Fibroblast of lung (primary cell): ENCODE measurements around the gene GBP6. TPM values are rescaled to one million over a fixed set of nuclear protein-coding genes. Genes with fewer than 3 reads are reported as not detected.
"Not testable (repeated sequence)": the region's sequence is repeated elsewhere in the genome, so short reads cannot be mapped to it uniquely, and the experiment has no call there.

Source experiments
- DNase-seq, 2 donors: peaks; one replicate each; pipeline versions ENCODE4 v3.0.0 to v3.0.0-alpha.2; 2010; ENCODE audit warnings: low read depth in 2 of 2
- H2AFZ ChIP-seq: 2 replicates; pipeline ENCODE4 v1.5.1; 2012; ENCODE audit warnings: low read length, control low read depth, inconsistent platforms
- H3K27ac ChIP-seq: 2 replicates; pipeline ENCODE4 v1.5.1; 2011; ENCODE audit warnings: low read length, control low read depth; ENCODE audit not compliant: insufficient read depth
- H3K27me3 ChIP-seq: 2 replicates; pipeline ENCODE4 v1.5.1; 2011; ENCODE audit warnings: mild to moderate bottlenecking, low read length; ENCODE audit not compliant: control insufficient read depth, insufficient read depth
- H3K36me3 ChIP-seq: 2 replicates; pipeline ENCODE4 v1.5.1; 2011; ENCODE audit warnings: low read length; ENCODE audit not compliant: control insufficient read depth, insufficient read depth
- H3K4me1 ChIP-seq: 2 replicates; pipeline ENCODE4 v1.5.1; 2011; ENCODE audit warnings: low read length; ENCODE audit not compliant: control insufficient read depth, insufficient read depth; ENCODE audit errors: extremely low read depth
- H3K4me2 ChIP-seq: 2 replicates; pipeline ENCODE4 v1.5.1; 2011; ENCODE audit warnings: low read length, control low read depth; ENCODE audit not compliant: insufficient read depth; ENCODE audit errors: extremely low read depth
- H3K4me3 ChIP-seq, 4 experiments: fragments of 200-600 bp in 1 of 4; sonication (generic) in 1 of 4; replicated peaks in 1 of 4; 2 replicates each; pipeline ENCODE4 v1.5.1; 2011 to 2016; ENCODE audit warnings: low read length in 4 of 4, low read depth in 3 of 4, mild to moderate bottlenecking in 3 of 4, control low read depth in 2 of 4, inconsistent platforms in 1 of 4, mixed read lengths in 1 of 4; ENCODE audit not compliant: insufficient read depth in 1 of 4; ENCODE audit errors: control extremely low read depth in 1 of 4
- H3K79me2 ChIP-seq: 2 replicates; pipeline ENCODE4 v1.5.1; 2012; ENCODE audit warnings: mild to moderate bottlenecking, low read length, inconsistent platforms; ENCODE audit not compliant: control insufficient read depth, insufficient read depth
- H3K9ac ChIP-seq: 2 replicates; pipeline ENCODE4 v1.5.1; 2011; ENCODE audit warnings: mild to moderate bottlenecking, low read length, control low read depth; ENCODE audit not compliant: insufficient read depth
- H3K9me3 ChIP-seq: 2 replicates; pipeline ENCODE4 v1.5.1; 2012; ENCODE audit warnings: low read depth, low read length; ENCODE audit not compliant: control insufficient read depth, insufficient read depth
- H4K20me1 ChIP-seq: 2 replicates; pipeline ENCODE4 v1.5.1; 2011; ENCODE audit warnings: low read length; ENCODE audit not compliant: control insufficient read depth, insufficient read depth; ENCODE audit errors: extremely low read depth
- CTCF ChIP-seq, 2 donors: IDR thresholded peaks in 1 of 2; conservative IDR thresholded peaks in 1 of 2; 1 replicate in 1 of 2; 2 replicates in 1 of 2; pipeline ENCODE4 v1.5.1; 2011 to 2012; ENCODE audit warnings: low read length in 2 of 2, control low read depth in 1 of 2, inconsistent platforms in 1 of 2, low read depth in 1 of 2, mild to moderate bottlenecking in 1 of 2
- EZH2 ChIP-seq: IDR thresholded peaks from 2 replicates; pipeline ENCODE4 v1.5.1; 2012; ENCODE audit warnings: low read length, control low read depth, mild to moderate bottlenecking; ENCODE audit errors: missing control alignments
- polyA plus RNA-seq, 2 donors: library from polyadenylated mRNA; depleted of rRNA in 1 of 2; stranded (reverse) in 1 of 2; unstranded in 1 of 2; fragments of >200 nt; gene quantifications; 2 replicates each; pipeline ENCODE4 v1.2.1, GENCODE V29; 2011 to 2012; ENCODE audit warnings: missing spikeins in 1 of 2
- total RNA-seq: library from RNA; depleted of rRNA; stranded (reverse); fragments of >200 nt; gene quantifications from 2 replicates; pipeline ENCODE4 v1.2.1, GENCODE V29; 2014

Gene GBP6
- total and polyA plus RNA-seq, 2 donors (not counting 1 experiment from before 2014, with no cell fraction given) = under 0.01 to 0.03 TPM

GRCh38 chr1:89367221-89367620, 3.4 kb downstream of the GBP6 start:
- TF ChIP-seq CTCF (conservative IDR thresholded peaks at IDR 0.05 in 1 of 2, IDR thresholded peaks at IDR 0.05 in 1 of 2; ENCODE audit: low read depth in 1 of 2, low read length in 2 of 2) (no peak), EZH2 (no peak)
- H3K27me3 ChIP-seq = no peaks in the 10 kb centered on the region

GRCh38 chr1:89369331-89369730, 5.5 kb downstream of the GBP6 start:
- DNase-seq = no peak
- no peak overlapping the region for H3K9ac ChIP-seq
- no peak overlapping the region for H3K4me3 ChIP-seq
- TF ChIP-seq EZH2 = no peak
- no peak for TF ChIP-seq CTCF (conservative IDR thresholded peaks at IDR 0.05 in 1 of 2, IDR thresholded peaks at IDR 0.05 in 1 of 2; ENCODE audit: low read depth in 1 of 2, low read length in 2 of 2)
- H3K36me3 ChIP-seq = no peaks in the 10 kb centered on the region
- H3K27me3 ChIP-seq = no peaks in the 10 kb centered on the region
- H2AFZ ChIP-seq = no peak overlapping the region
- no peaks in the 10 kb centered on the region for H3K79me2 ChIP-seq
- H3K4me2 ChIP-seq = no peak overlapping the region
- H3K27ac ChIP-seq = no peak overlapping the region
- H3K4me1 ChIP-seq = no peaks in the 10 kb centered on the region
- no peaks in the 10 kb centered on the region for H3K9me3 ChIP-seq
- H4K20me1 ChIP-seq = no peaks in the 10 kb centered on the region

More at GRCh38 chr1:89367221-89367620, 3.4 kb downstream of the GBP6 start:
- Histone ChIP-seq H3K4me2 (no peak overlapping the region), H3K36me3 (no peaks in the 10 kb centered on the region), H3K4me3 (no peak overlapping the region), H2AFZ (no peak overlapping the region), H3K9me3 (no peaks in the 10 kb centered on the region), H3K27ac (no peak overlapping the region), H3K9ac (no peak overlapping the region), H3K79me2 (no peaks in the 10 kb centered on the region), H3K4me1 (no peaks in the 10 kb centered on the region), H4K20me1 (no peaks in the 10 kb centered on the region)
- DNase-seq = no peak

- not testable (repeated sequence) for H2AFZ ChIP-seq, H3K9ac ChIP-seq, H3K79me2 ChIP-seq, H3K27me3 ChIP-seq, H3K4me1 ChIP-seq, H4K20me1 ChIP-seq, DNase-seq, H3K4me2 ChIP-seq, H3K27ac ChIP-seq, H3K36me3 ChIP-seq, H3K9me3 ChIP-seq, H3K4me3 ChIP-seq
Observed at GRCh38 chr1:89373810-89374209, 10.0 kb downstream of the GBP6 start.
